Measurements from ENCODE around the gene ZNF205. TPM values are rescaled to one million over a fixed set of nuclear protein-coding genes. Genes with fewer than 3 reads are reported as not detected.

The ZNF205 gene
- total RNA-seq, 2 experiments from 2014 or later = not detected

- no peaks in the 10 kb centered on the region for H3K9me3 ChIP-seq (ENCODE audit: control insufficient read depth in 1 of 2, insufficient read depth in 1 of 2, low read length in 2 of 2)
- H3K27ac Mint-ChIP-seq = no peak overlapping the region
- peaks cover 39% of the 10 kb centered on the region for H3K36me3 ChIP-seq (ENCODE audit: insufficient read depth, low read length)
- ATAC-seq (ENCODE audit: poor library complexity) (no peak), DNase-seq (peak in 1 of 14 experiments; percentile 29)
- no peak overlapping the region for H3K27ac ChIP-seq (ENCODE audit: low read depth in 1 of 2, low read length in 2 of 2)
- intact Hi-C loops (cut with DNase I, micrococcal nuclease) = no loop called here
- ChIA-PET POLR2A (interaction anchor here (1.0 kb wide), 1 partner anchor 10 kb away, joined by 3 read pairs; no protein-coding TSS in a partner anchor), CTCF (interaction anchor here (0.5 kb wide), 1 partner anchor 38 kb away, joined by 3 read pairs; no protein-coding TSS in a partner anchor)
- peaks cover 8% of the 10 kb centered on the region for H3K4me1 Mint-ChIP-seq (ENCODE audit: low read depth)
- H3K4me3 Mint-ChIP-seq = no peak overlapping the region
- H3K4me3 ChIP-seq (ENCODE audit: low read length) = no peak overlapping the region
- peaks cover 3% of the 10 kb centered on the region for H3K4me1 ChIP-seq (ENCODE audit: insufficient read depth, low read length)
- no peaks in the 10 kb centered on the region for H3K9me3 Mint-ChIP-seq
- no peaks in the 10 kb centered on the region for H3K27me3 ChIP-seq (ENCODE audit: control insufficient read depth in 1 of 2, insufficient read depth in 2 of 2, low read length in 2 of 2)
- H3K27me3 Mint-ChIP-seq = no peaks in the 10 kb centered on the region
- H3K36me3 Mint-ChIP-seq (ENCODE audit: low read depth) = peaks cover 37% of the 10 kb centered on the region
- TF ChIP-seq CTCF (IDR thresholded peaks at IDR 0.05) = no peak
These were observed 28.4 kb downstream of the ZNF205 start for GRCh38 chr16:3140603-3141427.

GRCh38 chr16:3141781-3142311, 29.5 kb downstream of the ZNF205 start:
- H3K27ac Mint-ChIP-seq = no peak overlapping the region
- H3K36me3 ChIP-seq (ENCODE audit: insufficient read depth, low read length) = peaks cover 39% of the 10 kb centered on the region
- DNase-seq (peak in 1 of 14 experiments; percentile 17), ATAC-seq (ENCODE audit: poor library complexity) (no peak)
- H3K9me3 ChIP-seq (ENCODE audit: control insufficient read depth in 1 of 2, insufficient read depth in 1 of 2, low read length in 2 of 2) = no peaks in the 10 kb centered on the region
- peaks cover 2% of the 10 kb centered on the region for H3K4me1 Mint-ChIP-seq (ENCODE audit: low read depth)
- ChIA-PET POLR2A (no interaction called here), CTCF (no interaction called here)
- TF ChIP-seq CTCF (IDR thresholded peaks at IDR 0.05) = no peak
- H3K27me3 Mint-ChIP-seq = no peaks in the 10 kb centered on the region
- H3K36me3 Mint-ChIP-seq (ENCODE audit: low read depth) = peaks cover 37% of the 10 kb centered on the region
- H3K4me3 Mint-ChIP-seq = no peak overlapping the region
- no peaks in the 10 kb centered on the region for H3K9me3 Mint-ChIP-seq
- no peak overlapping the region for H3K27ac ChIP-seq (ENCODE audit: low read depth in 1 of 2, low read length in 2 of 2)
- H3K4me3 ChIP-seq (ENCODE audit: low read length) = no peak overlapping the region
- H3K27me3 ChIP-seq (ENCODE audit: control insufficient read depth in 1 of 2, insufficient read depth in 2 of 2, low read length in 2 of 2) = no peaks in the 10 kb centered on the region
- intact Hi-C loops (cut with DNase I, micrococcal nuclease) = no loop called here
- no peaks in the 10 kb centered on the region for H3K4me1 ChIP-seq (ENCODE audit: insufficient read depth, low read length)

- intact Hi-C loops (cut with DNase I, micrococcal nuclease) = no loop called here
- TF ChIP-seq CTCF (IDR thresholded peaks at IDR 0.05) = no peak
- ATAC-seq (ENCODE audit: poor library complexity) (no peak), DNase-seq (peak in 1 of 14 experiments; percentile 10)
- ChIA-PET CTCF (interaction anchor here (0.5 kb wide), 1 partner anchor 34 kb away, joined by 5 read pairs; no protein-coding TSS in a partner anchor), POLR2A (no interaction called here)
- Mint-ChIP-seq H3K4me3 (peak overlapping the region; percentile 66), H3K4me1 (ENCODE audit: low read depth) (no peaks in the 10 kb centered on the region), H3K36me3 (ENCODE audit: low read depth) (peaks cover 35% of the 10 kb centered on the region), H3K27ac (no peak overlapping the region), H3K27me3 (no peaks in the 10 kb centered on the region), H3K9me3 (no peaks in the 10 kb centered on the region)
- Histone ChIP-seq H3K27me3 (ENCODE audit: control insufficient read depth in 1 of 2, insufficient read depth in 2 of 2, low read length in 2 of 2) (no peaks in the 10 kb centered on the region), H3K9me3 (ENCODE audit: control insufficient read depth in 1 of 2, insufficient read depth in 1 of 2, low read length in 2 of 2) (no peaks in the 10 kb centered on the region), H3K4me1 (ENCODE audit: insufficient read depth, low read length) (no peaks in the 10 kb centered on the region), H3K36me3 (ENCODE audit: insufficient read depth, low read length) (peaks cover 39% of the 10 kb centered on the region), H3K4me3 (ENCODE audit: low read length) (no peak overlapping the region), H3K27ac (ENCODE audit: low read depth in 1 of 2, low read length in 2 of 2) (no peak overlapping the region)
These were observed 29.9 kb downstream of the ZNF205 start for GRCh38 chr16:3142327-3142726.

Measured in CD4-positive, alpha-beta T cell (primary cell).